ENCODE results near the gene ATP6V1D.
"Not testable (repeated sequence)": the region's sequence is repeated elsewhere in the genome, so short reads cannot be mapped to it uniquely, and the experiment has no call there.

ATP6V1D gene

DNA sequence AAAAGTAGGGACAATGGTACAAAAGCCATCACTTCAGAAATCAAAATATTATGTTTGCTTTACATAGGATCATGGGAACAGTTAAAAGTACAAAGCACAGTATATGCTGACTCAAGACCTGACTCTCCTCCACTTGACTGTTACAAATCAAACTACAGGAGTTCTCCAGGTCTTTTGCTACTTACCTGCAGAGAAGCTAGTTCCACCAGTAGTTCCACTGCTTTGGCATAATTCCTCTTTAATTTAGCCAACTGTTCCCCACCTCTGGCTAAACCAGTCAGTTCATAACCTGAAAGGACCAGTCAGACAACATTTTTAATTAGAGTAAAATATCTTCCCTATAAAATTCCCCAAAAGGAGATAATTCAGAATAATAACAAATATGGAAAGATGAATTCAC lies 14.0 kb downstream of the ATP6V1D start:
- peaks cover 6% of the 10 kb centered on the region for H3K36me3 ChIP-seq (ENCODE audit: control insufficient read depth, insufficient read depth, low read length)
- TF ChIP-seq CTCF (IDR thresholded peaks at IDR 0.05; ENCODE audit: insufficient read depth, low read length, poor library complexity, severe bottlenecking) = no peak
- no peak for DNase-seq (ENCODE audit: extremely low read depth, insufficient read length)

DNA sequence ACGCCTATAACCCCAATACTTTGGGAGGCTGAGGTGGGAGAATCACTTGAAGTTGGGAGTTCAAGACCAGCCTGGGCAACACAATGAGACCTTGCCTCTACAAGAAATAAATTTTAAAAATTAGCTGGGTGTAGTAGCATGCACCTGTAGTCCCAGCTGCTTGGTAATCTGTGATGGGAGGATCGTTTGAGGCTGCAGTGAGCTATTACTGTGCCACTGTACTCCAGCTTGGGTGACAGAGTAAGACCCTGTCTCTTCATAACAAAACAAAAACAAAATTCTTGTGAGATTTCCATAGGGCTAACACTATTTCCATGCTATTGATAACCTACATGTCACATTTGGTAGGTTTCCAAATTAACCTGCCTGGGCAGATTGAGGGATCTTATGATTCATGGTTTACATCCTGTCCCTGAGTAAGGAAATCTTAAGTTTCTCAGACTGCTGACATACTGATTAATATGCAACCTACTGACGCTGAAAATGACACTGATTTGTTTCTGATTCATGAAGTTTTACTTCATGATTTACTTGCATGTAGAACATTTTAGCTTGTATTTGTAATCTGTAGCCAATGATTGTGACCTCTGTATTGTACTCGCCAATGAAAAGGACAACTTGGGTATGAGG lies 15.9 kb downstream of the ATP6V1D start:
- H3K27me3 ChIP-seq (replicated peaks; ENCODE audit: control insufficient read depth, insufficient read depth, low read length) = no peaks in the 10 kb centered on the region
- no peak for DNase-seq (ENCODE audit: extremely low read depth, insufficient read length)
- peaks cover 6% of the 10 kb centered on the region for H3K36me3 ChIP-seq (ENCODE audit: control insufficient read depth, insufficient read depth, low read length)
- H3K4me3 ChIP-seq (replicated peaks; ENCODE audit: low read depth, low read length) = no peak overlapping the region
- no peak for TF ChIP-seq CTCF (IDR thresholded peaks at IDR 0.05; ENCODE audit: insufficient read depth, low read length, poor library complexity, severe bottlenecking)

More for the DNA sequence above, 14.0 kb downstream of the ATP6V1D start:
- Histone ChIP-seq H3K4me3 (replicated peaks; ENCODE audit: low read depth, low read length) (no peak overlapping the region), H3K27me3 (replicated peaks; ENCODE audit: control insufficient read depth, insufficient read depth, low read length) (no peaks in the 10 kb centered on the region)

GRCh38 chr14:67341231-67341630 lies 18.4 kb downstream of the ATP6V1D start:
- not testable (repeated sequence) for H3K27me3 ChIP-seq (replicated peaks; ENCODE audit: control insufficient read depth, insufficient read depth, low read length); H3K36me3 ChIP-seq (ENCODE audit: control insufficient read depth, insufficient read depth, low read length); H3K4me3 ChIP-seq (replicated peaks; ENCODE audit: low read depth, low read length)

DNA sequence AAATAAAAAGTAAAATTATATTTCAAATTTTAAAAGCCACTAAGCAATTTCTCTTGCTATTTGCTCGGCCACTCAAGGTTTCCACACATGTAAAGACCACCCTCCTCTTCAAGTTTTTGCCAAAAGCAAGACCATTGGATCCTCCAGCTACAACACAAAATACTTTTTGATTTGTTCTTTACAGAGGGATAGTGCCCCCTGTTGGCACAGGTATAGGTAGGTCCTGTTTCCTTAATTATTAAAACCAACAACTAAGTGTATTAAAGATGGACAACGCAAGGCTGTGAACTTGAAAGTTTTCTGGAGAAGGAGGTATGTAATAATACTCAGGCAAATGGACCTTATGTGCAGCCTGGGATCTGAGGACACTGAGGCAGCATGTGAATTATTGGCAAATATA lies 23.8 kb downstream of the ATP6V1D start:
- peak; percentile 50 for TF ChIP-seq CTCF (IDR thresholded peaks at IDR 0.05; ENCODE audit: insufficient read depth, low read length, poor library complexity, severe bottlenecking)
- DNase-seq (ENCODE audit: extremely low read depth, insufficient read length) = no peak
- H3K27me3 ChIP-seq (replicated peaks; ENCODE audit: control insufficient read depth, insufficient read depth, low read length) = no peaks in the 10 kb centered on the region
- H3K4me3 ChIP-seq (replicated peaks; ENCODE audit: low read depth, low read length) = no peak overlapping the region
- H3K36me3 ChIP-seq (ENCODE audit: control insufficient read depth, insufficient read depth, low read length) = peaks cover 4% of the 10 kb centered on the region

More at GRCh38 chr14:67341231-67341630, 18.4 kb downstream of the ATP6V1D start:
- DNase-seq (ENCODE audit: extremely low read depth, insufficient read length) = not testable (repeated sequence)

- no peaks in the 10 kb centered on the region for H3K27me3 ChIP-seq (replicated peaks; ENCODE audit: control insufficient read depth, insufficient read depth, low read length)
- no peak for TF ChIP-seq CTCF (IDR thresholded peaks at IDR 0.05; ENCODE audit: insufficient read depth, low read length, poor library complexity, severe bottlenecking)
- H3K4me3 ChIP-seq (replicated peaks; ENCODE audit: low read depth, low read length) = no peak overlapping the region
- DNase-seq (ENCODE audit: extremely low read depth, insufficient read length) = no peak
- peaks cover 2% of the 10 kb centered on the region for H3K36me3 ChIP-seq (ENCODE audit: control insufficient read depth, insufficient read depth, low read length)
Observed at GRCh38 chr14:67332468-67332867, 27.1 kb downstream of the ATP6V1D start.

DNA sequence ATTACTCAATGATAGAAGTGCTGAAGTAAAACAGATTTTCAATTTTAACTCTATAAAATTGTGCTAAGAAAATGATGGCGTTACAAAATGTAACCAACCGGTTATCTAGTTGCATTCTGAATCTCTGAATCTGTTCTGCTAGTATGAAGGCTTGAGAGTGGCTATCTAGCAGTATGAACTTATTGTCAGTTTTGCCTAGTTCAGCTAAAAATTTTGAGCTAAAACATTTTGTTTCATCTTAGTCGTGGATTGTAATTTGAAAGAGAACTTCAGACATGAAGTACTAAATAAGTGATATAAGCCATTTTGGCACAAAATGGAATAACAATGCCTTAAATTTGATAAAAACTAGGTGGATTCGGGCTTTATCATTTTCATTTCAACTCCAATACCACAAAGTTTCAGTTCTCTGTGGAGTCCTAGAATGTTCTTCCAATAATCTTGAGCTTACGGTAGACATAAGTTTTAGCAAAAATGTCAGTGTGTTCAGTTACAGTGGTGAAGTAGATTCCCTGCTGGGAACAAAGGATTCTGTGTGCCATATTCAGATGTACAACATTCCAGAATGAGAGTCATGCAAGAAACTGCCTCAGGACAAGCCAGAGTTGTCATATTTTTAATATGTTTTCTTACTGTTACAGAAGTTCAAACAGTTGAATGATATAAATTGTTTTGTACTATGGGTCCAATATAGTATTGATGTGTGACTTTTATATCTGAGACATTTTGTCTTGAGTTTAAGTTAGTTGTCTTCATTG lies 28.1 kb downstream of the ATP6V1D start:
- no peak overlapping the region for H3K4me3 ChIP-seq (replicated peaks; ENCODE audit: low read depth, low read length)
- no peaks in the 10 kb centered on the region for H3K27me3 ChIP-seq (replicated peaks; ENCODE audit: control insufficient read depth, insufficient read depth, low read length)
- no peak for TF ChIP-seq CTCF (IDR thresholded peaks at IDR 0.05; ENCODE audit: insufficient read depth, low read length, poor library complexity, severe bottlenecking)
- H3K36me3 ChIP-seq (ENCODE audit: control insufficient read depth, insufficient read depth, low read length) = peaks cover 2% of the 10 kb centered on the region
- no peak for DNase-seq (ENCODE audit: extremely low read depth, insufficient read length)

- not testable (repeated sequence) for H3K4me3 ChIP-seq (replicated peaks; ENCODE audit: low read depth, low read length); DNase-seq (ENCODE audit: extremely low read depth, insufficient read length); H3K36me3 ChIP-seq (ENCODE audit: control insufficient read depth, insufficient read depth, low read length); H3K27me3 ChIP-seq (replicated peaks; ENCODE audit: control insufficient read depth, insufficient read depth, low read length)
Observed at GRCh38 chr14:67329666-67330065, 29.9 kb downstream of the ATP6V1D start.

Data from GM06990 (cell line).